ENCODE data around the gene SERINC1. TPM values are rescaled to one million over a fixed set of nuclear protein-coding genes. Genes with fewer than 3 reads are reported as not detected.

SERINC1 gene
- total and polyA plus RNA-seq, 2 of the 4 experiments (the other 2 are of a cell fraction): 79.8 to 123 TPM

GRCh38 chr6:122491919-122492555 lies 20.4 kb upstream of the SERINC1 start:
- Histone ChIP-seq H2AK5ac (ENCODE audit: low read depth, low read length) (no peak overlapping the region), H3K9ac (ENCODE audit: low read depth, low read length) (no peak overlapping the region), H2AK9ac (replicated peaks; ENCODE audit: low read depth, low read length, poor library complexity) (no peak overlapping the region), H2BK5ac (ENCODE audit: low read depth, low read length, poor library complexity, severe bottlenecking) (no peak overlapping the region), H3K18ac (ENCODE audit: low read depth, low read length) (no peak overlapping the region), H3K79me1 (ENCODE audit: low read depth in 1 of 2, low read length in 2 of 2) (no peaks in the 10 kb centered on the region), H3K4me1 (ENCODE audit: control insufficient read depth, insufficient read depth, low read length) (no peaks in the 10 kb centered on the region; the same call in 1 of the 2 replicates), H4K5ac (ENCODE audit: low read depth, low read length) (no peak overlapping the region), H3K9me3 (ENCODE audit: control insufficient read depth, insufficient read depth, low read length) (no peaks in the 10 kb centered on the region), H3K9me1 (ENCODE audit: insufficient read depth, low read length) (no peaks in the 10 kb centered on the region), H3K27me3 (ENCODE audit: control insufficient read depth, insufficient read depth, low read length) (no peaks in the 10 kb centered on the region), H3K4me3 (ENCODE audit: insufficient read depth, low read depth, low read length) (no peak overlapping the region), H3K36me3 (ENCODE audit: control insufficient read depth, insufficient read depth, low read length) (no peaks in the 10 kb centered on the region), H2BK15ac (ENCODE audit: low read depth, low read length) (no peak overlapping the region), H3K4me2 (ENCODE audit: low read depth, low read length) (no peak overlapping the region), H2AFZ (replicated peaks; ENCODE audit: low read length, poor library complexity) (no peak overlapping the region), H2BK120ac (ENCODE audit: low read depth, low read length) (no peak overlapping the region), H3K4ac (ENCODE audit: low read depth, low read length) (no peak overlapping the region), H3K56ac (ENCODE audit: extremely low read depth, insufficient read depth, low read length) (no peak overlapping the region), H2BK20ac (ENCODE audit: low read depth, low read length) (no peak overlapping the region), H3K14ac (replicated peaks; ENCODE audit: low read depth, low read length) (no peak overlapping the region), H4K8ac (ENCODE audit: low read depth in 2 of 2, low read length in 2 of 2) (no peak overlapping the region), H4K20me1 (ENCODE audit: insufficient read depth, low read length) (no peaks in the 10 kb centered on the region), H4K91ac (ENCODE audit: insufficient read depth, low read depth, low read length) (no peak overlapping the region), H3K27ac (ENCODE audit: insufficient read depth, low read length) (no peak overlapping the region), H3K23ac (ENCODE audit: low read depth, low read length) (no peak overlapping the region)
- dilution Hi-C loops (cut with HindIII; ENCODE audit: low sequenced_read_pairs, unreplicated experiment): no loop called here
- POLR2A ChIA-PET (ENCODE audit: unreplicated experiment): no interaction called here
- ATAC-seq (ENCODE audit: low read depth): peak; percentile 99
- peak; percentile 67 for DNase-seq
- intact Hi-C loops (cut with micrococcal nuclease): loop anchor here (1.0 to 5.0 kb wide), 5 partner anchors 38 to 825 kb away; no protein-coding TSS in a partner anchor
- CTCF ChIA-PET: interaction anchor here (0.5 to 3.5 kb wide), 14 partner anchors 14 to 346 kb away, joined by 3 to 55 read pairs (median 3); partner anchors contain the start of gene SERINC1
- no CpG with 5 or more reads among the region's 7 CpGs for WGBS, 2 experiments (ENCODE audit: extremely low coverage in 2 of 2, insufficient read length in 1 of 2)
- in situ Hi-C loops (cut with MboI; ENCODE audit: low sequenced_read_pairs): loop anchor here (10.0 kb wide), 2 partner anchors 233 to 343 kb away; no protein-coding TSS in a partner anchor
- BruUV-seq (replicated peaks): no TSS peak
- TF ChIP-seq RAD21 (IDR thresholded peaks at IDR 0.05; ENCODE audit: low read length) (peak; percentile 79), SMC3 (IDR thresholded peaks at IDR 0.05; ENCODE audit: low read depth, low read length) (peak; percentile 56), RCOR1 (IDR thresholded peaks at IDR 0.05; ENCODE audit: insufficient replicate concordance, low read length) (no peak), CTCF (conservative IDR thresholded peaks at IDR 0.05; ENCODE audit: low read depth, low read length) (peak; percentile 85)
